ENCODE results near the gene GPR78. TPM values are rescaled to one million over a fixed set of nuclear protein-coding genes. Genes with fewer than 3 reads are reported as not detected.
A peak's percentile ranks its signal among the peaks of the same experiment; 100 is the strongest.

Gene GPR78
- total RNA-seq, 1 experiment from 2014 or later, result not detected

DNA sequence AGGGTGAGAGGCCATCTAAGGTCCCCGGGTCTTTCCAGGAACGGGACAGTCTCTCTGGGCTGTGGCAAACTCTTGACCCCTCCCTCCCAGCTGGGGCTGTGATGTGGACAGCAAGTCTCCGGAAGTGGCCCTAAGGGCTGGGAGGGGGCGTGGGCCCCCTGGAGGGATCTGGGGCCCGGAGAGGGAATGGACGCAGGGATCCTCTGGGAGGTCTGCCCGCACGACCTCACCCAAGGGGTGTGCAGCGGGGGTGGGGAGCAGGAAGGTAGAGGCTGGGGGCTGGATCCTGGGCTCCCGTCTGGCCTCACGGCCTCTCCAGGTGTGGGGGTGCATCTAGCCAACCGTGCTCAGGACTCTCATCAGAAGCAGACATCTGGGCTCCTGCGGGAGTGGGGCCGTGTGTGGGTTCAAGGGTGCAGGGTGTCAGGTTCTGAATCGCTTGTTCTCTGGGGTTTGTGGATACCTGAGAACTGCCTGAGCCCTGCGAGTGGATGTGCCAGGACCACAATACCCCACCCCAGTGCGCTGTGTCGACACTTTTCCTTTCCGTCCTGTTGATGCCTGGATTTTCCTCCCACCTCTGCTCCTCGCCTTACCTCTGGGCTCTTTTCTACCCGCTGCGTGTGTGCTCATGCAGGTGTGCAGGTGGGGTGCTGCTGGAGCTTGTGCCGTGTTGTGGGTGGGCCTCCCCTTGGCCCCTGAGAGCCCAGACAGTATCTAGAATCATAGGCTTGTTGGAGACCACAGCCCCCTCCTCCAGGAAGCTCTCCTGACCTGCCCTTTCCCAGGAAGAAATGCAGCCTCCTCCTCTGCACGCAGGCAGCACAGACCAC is 13.3 kb downstream of the GPR78 start:
- in situ Hi-C loops (cut with HindIII; ENCODE audit: low pct_unique_long_range_greater_than_20kb, low sequenced_read_pairs), result no loop called here
- DNase-seq (ENCODE audit: low read depth), result no peak

GRCh38 chr4:8594097-8595038 is 14.2 kb downstream of the GPR78 start:
- DNase-seq (ENCODE audit: low read depth), result peak; percentile 61
- in situ Hi-C loops (cut with HindIII; ENCODE audit: low pct_unique_long_range_greater_than_20kb, low sequenced_read_pairs), result no loop called here

GRCh38 chr4:8595237-8596087 is 15.3 kb downstream of the GPR78 start:
- in situ Hi-C loops (cut with HindIII; ENCODE audit: low pct_unique_long_range_greater_than_20kb, low sequenced_read_pairs), result no loop called here
- no peak for DNase-seq (ENCODE audit: low read depth)

- in situ Hi-C loops (cut with HindIII; ENCODE audit: low pct_unique_long_range_greater_than_20kb, low sequenced_read_pairs), result no loop called here
- DNase-seq (ENCODE audit: low read depth), result no peak
Measured at GRCh38 chr4:8596891-8597290, 16.7 kb downstream of the GPR78 start.

- in situ Hi-C loops (cut with HindIII; ENCODE audit: low pct_unique_long_range_greater_than_20kb, low sequenced_read_pairs), result no loop called here
Measured at GRCh38 chr4:8597319-8597718, 17.1 kb downstream of the GPR78 start.

GRCh38 chr4:8597791-8598190 is 17.6 kb downstream of the GPR78 start:
- in situ Hi-C loops (cut with HindIII; ENCODE audit: low pct_unique_long_range_greater_than_20kb, low sequenced_read_pairs), result no loop called here
- no peak for DNase-seq (ENCODE audit: low read depth)

More at GRCh38 chr4:8597319-8597718, 17.1 kb downstream of the GPR78 start:
- DNase-seq (ENCODE audit: low read depth), result no peak

DNA sequence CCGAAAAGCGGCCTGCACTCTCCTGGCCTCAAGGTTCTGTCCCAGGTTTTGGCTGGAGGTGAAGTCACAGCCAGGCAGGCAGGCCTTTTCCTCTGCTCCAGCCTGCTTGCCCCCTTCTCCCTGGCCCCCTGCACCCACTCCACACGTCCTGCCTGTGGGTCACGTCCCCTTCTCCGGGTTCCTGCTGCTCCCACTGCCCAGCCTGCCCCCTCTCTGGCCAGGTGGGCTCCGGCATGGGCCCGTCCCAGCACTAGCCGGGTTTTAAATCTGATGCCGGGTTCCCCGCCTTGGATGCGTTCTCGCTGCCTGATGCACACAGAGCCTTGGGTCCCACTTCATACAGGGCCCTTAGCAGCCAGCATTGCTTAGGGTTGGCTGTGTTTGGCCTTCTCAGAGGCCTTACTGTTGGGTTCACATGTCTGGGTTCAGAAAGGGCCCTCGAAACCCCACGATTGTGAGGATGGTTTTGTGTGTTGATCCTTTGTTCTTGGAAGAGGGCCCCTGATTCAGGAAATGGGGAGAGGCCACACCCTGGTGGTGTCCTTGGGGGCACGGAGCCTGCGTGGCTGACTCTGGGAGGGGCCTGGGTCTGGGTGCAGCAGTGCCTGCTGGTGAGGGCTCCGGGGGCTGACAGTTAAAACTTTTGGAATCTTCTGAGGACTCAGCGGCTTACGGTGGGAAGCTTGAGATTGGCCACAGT is 18.3 kb downstream of the GPR78 start:
- in situ Hi-C loops (cut with HindIII; ENCODE audit: low pct_unique_long_range_greater_than_20kb, low sequenced_read_pairs), result no loop called here
- no peak for DNase-seq (ENCODE audit: low read depth)

DNA sequence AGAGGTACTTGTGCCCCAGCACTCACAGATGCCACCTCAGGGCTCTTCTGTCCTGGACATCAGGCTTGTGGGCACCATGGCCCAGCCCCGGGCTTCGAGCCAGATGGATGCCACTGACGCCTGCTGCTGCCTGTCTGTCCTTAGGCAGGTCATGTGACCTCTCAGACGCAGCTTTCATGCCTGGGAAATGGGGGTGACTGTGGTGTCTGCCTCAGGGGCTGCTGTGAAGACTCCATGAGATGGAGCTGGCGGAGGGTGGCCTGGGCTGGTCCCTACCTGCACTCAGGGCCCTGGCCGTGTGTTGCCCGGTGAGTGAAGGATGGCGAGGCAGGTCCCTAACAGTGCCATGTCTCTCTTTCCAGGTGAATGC is 18.9 kb downstream of the GPR78 start:
- no peak for DNase-seq (ENCODE audit: low read depth)
- in situ Hi-C loops (cut with HindIII; ENCODE audit: low pct_unique_long_range_greater_than_20kb, low sequenced_read_pairs), result no loop called here

DNA sequence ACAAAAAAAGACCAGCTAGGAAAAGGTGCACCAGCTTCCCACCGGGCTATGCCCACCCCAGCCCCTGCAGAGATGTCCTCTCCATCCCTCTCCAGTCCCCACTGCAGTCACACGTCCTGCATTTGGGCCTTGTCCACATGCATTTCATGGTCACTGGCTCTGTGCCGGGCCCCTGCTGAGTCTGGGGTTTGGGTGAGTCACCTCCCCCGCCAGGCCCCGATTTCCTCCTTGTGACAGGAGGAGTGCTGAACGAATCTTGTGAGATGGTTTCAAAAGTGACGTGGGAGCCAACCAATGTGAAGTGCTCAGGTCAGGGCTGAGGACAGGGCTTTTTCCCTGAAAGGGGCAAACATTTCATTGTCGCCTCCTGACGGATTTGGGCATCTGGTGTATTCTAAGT is 19.5 kb downstream of the GPR78 start:
- in situ Hi-C loops (cut with HindIII; ENCODE audit: low pct_unique_long_range_greater_than_20kb, low sequenced_read_pairs), result no loop called here
- DNase-seq (ENCODE audit: low read depth), result peak; percentile 68

GRCh38 chr4:8600266-8600665 is 20.1 kb downstream of the GPR78 start:
- in situ Hi-C loops (cut with HindIII; ENCODE audit: low pct_unique_long_range_greater_than_20kb, low sequenced_read_pairs), result no loop called here
- no peak for DNase-seq (ENCODE audit: low read depth)

- DNase-seq (ENCODE audit: low read depth), result no peak
- in situ Hi-C loops (cut with HindIII; ENCODE audit: low pct_unique_long_range_greater_than_20kb, low sequenced_read_pairs), result no loop called here
Measured at GRCh38 chr4:8600686-8601085, 20.5 kb downstream of the GPR78 start.

- DNase-seq (ENCODE audit: low read depth), result no peak
- in situ Hi-C loops (cut with HindIII; ENCODE audit: low pct_unique_long_range_greater_than_20kb, low sequenced_read_pairs), result no loop called here
Measured at GRCh38 chr4:8601086-8601485, 20.9 kb downstream of the GPR78 start.

DNA sequence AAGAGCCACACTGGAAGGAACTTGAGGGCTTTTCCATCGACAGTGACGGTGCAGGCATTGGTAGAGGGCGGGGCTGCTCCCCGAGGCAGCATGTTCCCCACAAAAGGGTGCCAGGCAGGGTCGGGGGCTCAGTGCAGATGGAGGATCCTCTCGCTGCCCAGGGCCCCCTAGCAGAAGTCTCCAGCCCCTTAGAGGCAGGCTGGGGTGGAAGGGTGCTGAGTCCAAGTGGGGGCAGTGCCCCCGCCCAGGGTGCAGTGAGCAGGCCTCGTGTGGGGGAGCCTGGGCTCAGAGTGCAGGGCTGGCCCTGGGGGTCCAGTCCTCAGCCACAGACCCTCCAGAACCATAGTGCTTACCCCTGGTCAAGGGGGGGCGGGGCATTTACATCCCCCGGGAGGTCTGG is 21.4 kb downstream of the GPR78 start:
- in situ Hi-C loops (cut with HindIII; ENCODE audit: low pct_unique_long_range_greater_than_20kb, low sequenced_read_pairs), result no loop called here
- DNase-seq (ENCODE audit: low read depth), result no peak

GRCh38 chr4:8602686-8603430 is 22.7 kb downstream of the GPR78 start:
- no peak for DNase-seq (ENCODE audit: low read depth)
- in situ Hi-C loops (cut with HindIII; ENCODE audit: low pct_unique_long_range_greater_than_20kb, low sequenced_read_pairs), result no loop called here

DNA sequence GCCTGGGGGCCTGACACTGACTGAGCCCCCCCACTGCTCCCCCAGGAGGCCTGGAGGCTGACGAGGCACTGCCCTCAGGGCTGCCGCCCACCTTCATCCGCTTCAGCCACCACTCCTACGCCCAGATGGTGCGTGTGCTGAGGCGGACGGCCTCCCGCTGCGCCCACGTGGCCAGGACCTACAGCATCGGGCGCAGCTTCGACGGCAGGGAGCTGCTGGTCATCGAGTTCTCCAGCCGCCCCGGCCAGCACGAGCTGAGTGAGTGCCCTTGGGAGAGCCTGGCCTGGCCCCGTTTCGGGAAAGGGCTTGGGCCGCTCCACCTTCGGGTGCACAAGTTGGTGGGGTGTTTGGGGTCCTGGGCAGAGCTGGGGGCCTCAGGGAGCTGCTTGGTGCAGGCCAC is 23.7 kb downstream of the GPR78 start:
- DNase-seq (ENCODE audit: low read depth), result no peak
- in situ Hi-C loops (cut with HindIII; ENCODE audit: low pct_unique_long_range_greater_than_20kb, low sequenced_read_pairs), result no loop called here

DNA sequence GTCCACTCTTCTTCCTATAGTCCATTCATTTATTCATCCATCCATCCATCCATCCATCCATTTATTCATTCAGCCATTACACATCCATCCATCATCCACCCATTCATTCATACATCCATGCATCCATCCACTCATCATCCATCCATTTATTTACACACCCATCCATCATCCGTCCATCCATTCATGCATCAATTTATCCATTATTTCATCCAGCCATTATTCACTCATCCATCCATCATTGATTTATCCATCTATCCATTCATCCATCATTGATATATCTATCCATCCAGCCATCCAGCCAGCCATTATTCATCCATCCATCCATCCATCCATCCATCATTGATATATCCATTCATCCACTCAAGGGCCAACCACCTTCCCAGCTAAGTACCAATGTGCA is 25.1 kb downstream of the GPR78 start:
- no peak for DNase-seq (ENCODE audit: low read depth)
- in situ Hi-C loops (cut with HindIII; ENCODE audit: low pct_unique_long_range_greater_than_20kb, low sequenced_read_pairs), result no loop called here

- no peak for DNase-seq (ENCODE audit: low read depth)
- in situ Hi-C loops (cut with HindIII; ENCODE audit: low pct_unique_long_range_greater_than_20kb, low sequenced_read_pairs), result no loop called here
Measured at GRCh38 chr4:8606476-8606875, 26.3 kb downstream of the GPR78 start.
